SK-N-SH (cell line): Measurements from ENCODE around the gene SFMBT2. TPM values are rescaled to one million over a fixed set of nuclear protein-coding genes. Genes with fewer than 3 reads are reported as not detected.
A peak's percentile ranks its signal among the peaks of the same experiment; 100 is the strongest.

Experiments used
- CTCF ChIA-PET: fragments of 300-600, 350-600 bp; formaldehyde crosslinking; extraction: SDS; loops from one replicate; lab custom pipeline; 2021; lab: Yijun Ruan, JAX
- POLR2A ChIA-PET: fragments of 350-600 bp; sonication (Branson Sonifier 250); formaldehyde crosslinking; extraction: SDS; loops from one replicate; lab custom pipeline; 2020; ENCODE audit warnings: antibody characterized with exemption, inconsistent platforms; lab: Yijun Ruan, JAX
- DNase-seq: peaks from one replicate; pipeline ENCODE4 v3.0.0; 2012
- H2AFZ ChIP-seq: fragments of 200-600 bp; sonication (generic); 2 replicates; pipeline ENCODE4 v1.8.1; 2016; ENCODE audit warnings: antibody characterized with exemption, mild to moderate bottlenecking, low read depth
- H3F3A ChIP-seq: fragments of 200-600 bp; sonication (generic); replicated peaks from 2 replicates; pipeline ENCODE3; 2016; ENCODE audit warnings: antibody characterized with exemption, mild to moderate bottlenecking; ENCODE audit not compliant: insufficient read depth
- H3K27ac ChIP-seq, 2 experiments: fragments of 200-500 bp in 1 of 2; fragments of 200-600 bp in 1 of 2; sonication (Bioruptor generic) in 1 of 2; sonication (generic), shearing (Covaris generic) in 1 of 2; 2 replicates each; pipeline versions ENCODE4 v1.5.1 to v1.6.1; 2014 to 2016; ENCODE audit warnings: low read depth in 2 of 2, inconsistent platforms in 1 of 2, low read length in 1 of 2, mild to moderate bottlenecking in 1 of 2, mixed read lengths in 1 of 2
- H3K27me3 ChIP-seq: fragments of 200-600 bp; sonication (generic), shearing (Covaris generic); 2 replicates; pipeline ENCODE4 v1.6.1; 2016; ENCODE audit warnings: mixed run types; ENCODE audit not compliant: insufficient read depth
- H3K36me3 ChIP-seq, 2 experiments: fragments of 200-500 bp in 1 of 2; fragments of 200-600 bp in 1 of 2; sonication (Bioruptor generic) in 1 of 2; sonication (generic) in 1 of 2; replicated peaks in 1 of 2; 2 replicates each; pipeline versions ENCODE3 to v1.5.1; 2014 to 2016; ENCODE audit warnings: low read length in 1 of 2, mild to moderate bottlenecking in 1 of 2; ENCODE audit not compliant: insufficient read depth in 2 of 2, control insufficient read depth in 1 of 2
- H3K4me1 ChIP-seq, 2 experiments: fragments of 200-500 bp in 1 of 2; fragments of 200-600 bp in 1 of 2; sonication (Bioruptor generic) in 1 of 2; sonication (generic), shearing (Covaris generic) in 1 of 2; 2 replicates each; pipeline versions ENCODE4 v1.5.1 to v1.6.1; 2014 to 2016; ENCODE audit warnings: low read depth in 1 of 2, low read length in 1 of 2, mixed run types in 1 of 2; ENCODE audit not compliant: insufficient read depth in 2 of 2, control insufficient read depth in 1 of 2
- H3K4me2 ChIP-seq: fragments of 200-600 bp; sonication (generic), shearing (Covaris generic); 2 replicates; pipeline ENCODE4 v1.6.1; 2017; ENCODE audit warnings: mixed run types
- H3K4me3 ChIP-seq, 2 experiments: fragments of 200-500 bp in 1 of 2; fragments of 200-600 bp in 1 of 2; sonication (Bioruptor generic) in 1 of 2; sonication (generic), shearing (Covaris generic) in 1 of 2; 2 replicates each; pipeline versions ENCODE4 v1.5.1 to v1.8.1; 2014 to 2016; ENCODE audit warnings: low read depth in 2 of 2, inconsistent platforms in 1 of 2, low read length in 1 of 2, mild to moderate bottlenecking in 1 of 2, mixed read lengths in 1 of 2, moderate library complexity in 1 of 2
- H3K79me2 ChIP-seq: fragments of 200-600 bp; sonication (generic); 2 replicates; pipeline ENCODE4 v1.8.1; 2017; ENCODE audit warnings: mild to moderate bottlenecking; ENCODE audit not compliant: insufficient read depth
- H3K9ac ChIP-seq: fragments of 200-600 bp; sonication (generic); 2 replicates; pipeline ENCODE4 v1.6.1; 2017; ENCODE audit warnings: mixed run types
- H3K9me2 ChIP-seq: fragments of 200-600 bp; sonication (generic); 2 replicates; pipeline ENCODE4 v1.6.1; 2017; ENCODE audit warnings: mixed run types
- H3K9me3 ChIP-seq: fragments of 200-600 bp; sonication (generic); 2 replicates; pipeline ENCODE4 v1.6.1; 2017; ENCODE audit warnings: mixed run types, mild to moderate bottlenecking, moderate library complexity
- H4K20me1 ChIP-seq: fragments of 200-600 bp; sonication (generic); 2 replicates; pipeline ENCODE4 v1.6.1; 2017; ENCODE audit warnings: mild to moderate bottlenecking, mixed run types; ENCODE audit not compliant: insufficient read depth
- CTCF ChIP-seq: fragments of 200-600 bp; sonication (generic); IDR thresholded peaks from 2 replicates; pipeline ENCODE4 v1.6.1; 2017; ENCODE audit warnings: antibody characterized with exemption, mild to moderate bottlenecking, moderate library complexity
- EP300 ChIP-seq, 2 experiments: IDR thresholded peaks; 2 replicates each; pipeline versions ENCODE4 v1.4.0 to v1.6.1; 2012; ENCODE audit warnings: borderline replicate concordance in 1 of 2, low read depth in 1 of 2, low read length in 1 of 2
- FOXM1 ChIP-seq: IDR thresholded peaks from 2 replicates; pipeline ENCODE4 v1.4.0; 2012; ENCODE audit warnings: low read depth, mild to moderate bottlenecking
- GATA2 ChIP-seq: sonication (generic); formaldehyde crosslinking; IDR thresholded peaks from 2 replicates; pipeline ENCODE4 v1.5.0; 2020; ENCODE audit warnings: mild to moderate bottlenecking, missing genetic modification reagents
- POLR2AphosphoS5 ChIP-seq: IDR thresholded peaks from 2 replicates; pipeline ENCODE4 v1.6.1; 2012; ENCODE audit warnings: low read depth, low read length
- RAD21 ChIP-seq: IDR thresholded peaks from 2 replicates; pipeline ENCODE4 v1.6.1; 2012; ENCODE audit warnings: mild to moderate bottlenecking, low read length
- RCOR1 ChIP-seq: fragments of 150-350 bp; IDR thresholded peaks from 2 replicates; pipeline ENCODE4 v1.6.1; 2017; ENCODE audit warnings: antibody characterized with exemption, low read length
- RFX5 ChIP-seq: IDR thresholded peaks from 2 replicates; pipeline ENCODE4 v1.6.1; 2012; ENCODE audit warnings: mild to moderate bottlenecking, improper control_type of control experiment, low read length
- RXRA ChIP-seq: IDR thresholded peaks from 2 replicates; pipeline ENCODE4 v1.4.0; 2012; ENCODE audit warnings: low read depth, mild to moderate bottlenecking, borderline replicate concordance
- SMC3 ChIP-seq: IDR thresholded peaks from 2 replicates; pipeline ENCODE4 v1.6.1; 2012; ENCODE audit warnings: low read depth, low read length, improper control_type of control experiment
- TEAD4 ChIP-seq: IDR thresholded peaks from 2 replicates; pipeline ENCODE4 v1.4.0; 2012; ENCODE audit warnings: mild to moderate bottlenecking, borderline replicate concordance; ENCODE audit not compliant: insufficient read depth
- USF1 ChIP-seq: IDR thresholded peaks from 2 replicates; pipeline ENCODE4 v1.4.0; 2012; ENCODE audit warnings: low read depth, borderline replicate concordance
- WGBS: methylation state at CpG from one replicate; pipeline ENCODE4 v1.1.6; 2017; ENCODE audit warnings: low lambda C conversion rate; 5-methylcytosine and 5-hydroxymethylcytosine counted together
- polyA plus RNA-seq, 3 experiments: library from polyadenylated mRNA; depleted of rRNA; stranded (reverse); fragments of >200 nt; gene quantifications; 2 replicates each; pipeline ENCODE4 v1.2.3, GENCODE V29; 2012

The SFMBT2 gene
- polyA plus RNA-seq, 1 of the 3 experiments (the other 2 are of a cell fraction): 0.20 TPM

- ChIA-PET POLR2A (no interaction called here), CTCF (interaction anchor here (0.7 to 1.2 kb wide), 2 partner anchors 18 to 64 kb away, joined by 3 read pairs; no protein-coding TSS in a partner anchor)
- H3K9me3 ChIP-seq: no peaks in the 10 kb centered on the region
- H3K9ac ChIP-seq: no peak overlapping the region
- peak; percentile 38 for DNase-seq
- no peak overlapping the region for H2AFZ ChIP-seq
- H3K9me2 ChIP-seq: no peaks in the 10 kb centered on the region
- H3F3A ChIP-seq: no peaks in the 10 kb centered on the region
- peaks cover 0 to 16% of the 10 kb centered on the region in 2 experiments; a peak in 2 of 4 replicates for H3K4me1 ChIP-seq
- H3K79me2 ChIP-seq: no peaks in the 10 kb centered on the region
- no peaks in the 10 kb centered on the region for H3K27me3 ChIP-seq
- TF ChIP-seq GATA2 (CRISPR knock-in tag) (peak; percentile 40), RXRA (no peak), EP300 (IDR thresholded peaks at IDR 0.05; ENCODE audit: borderline replicate concordance in 1 of 2, low read depth in 1 of 2, low read length in 1 of 2) (peak in 1 of 2 experiments; percentile 30; a peak in 1 of 4 replicates)
- WGBS: 22% methylated on average over 2 of the region's 2 CpGs
- H3K36me3 ChIP-seq: no peaks in the 10 kb centered on the region
- no peaks in the 10 kb centered on the region for H4K20me1 ChIP-seq
- H3K27ac ChIP-seq: peak overlapping the region in 1 of 2 experiments; percentile 74; a peak in 2 of 4 replicates
- H3K4me2 ChIP-seq: no peak overlapping the region
- no peak overlapping the region for H3K4me3 ChIP-seq
Observed at GRCh38 chr10:7277432-7277831, 133.4 kb downstream of the SFMBT2 start.

GRCh38 chr10:7275761-7276440 is 134.9 kb downstream of the SFMBT2 start:
- Histone ChIP-seq H3K4me2 (no peak overlapping the region), H3K4me1 (peaks cover 0 to 16% of the 10 kb centered on the region in 2 experiments; a peak in 2 of 4 replicates), H3K27me3 (no peaks in the 10 kb centered on the region), H4K20me1 (no peaks in the 10 kb centered on the region), H3K9me2 (no peaks in the 10 kb centered on the region), H3K79me2 (no peaks in the 10 kb centered on the region), H3F3A (no peaks in the 10 kb centered on the region), H3K27ac (no peak overlapping the region), H3K9me3 (no peaks in the 10 kb centered on the region), H3K36me3 (no peaks in the 10 kb centered on the region), H2AFZ (no peak overlapping the region), H3K4me3 (no peak overlapping the region), H3K9ac (no peak overlapping the region)
- ChIA-PET CTCF (no interaction called here), POLR2A (no interaction called here)
- no peak for DNase-seq
- TF ChIP-seq SMC3: no peak
- TF ChIP-seq CTCF: no peak
- TF ChIP-seq FOXM1: no peak
- TF ChIP-seq TEAD4: no peak
- no peak for TF ChIP-seq RCOR1
- TF ChIP-seq RAD21: no peak
- no peak for TF ChIP-seq USF1
- no peak for TF ChIP-seq RFX5
- no peak for TF ChIP-seq EP300 (IDR thresholded peaks at IDR 0.05; ENCODE audit: borderline replicate concordance in 1 of 2, low read depth in 1 of 2, low read length in 1 of 2)
- no peak for TF ChIP-seq POLR2AphosphoS5
- WGBS: 63% methylated on average over 12 of the region's 12 CpGs
